ENCODE results near the gene CASP8.

DNA sequence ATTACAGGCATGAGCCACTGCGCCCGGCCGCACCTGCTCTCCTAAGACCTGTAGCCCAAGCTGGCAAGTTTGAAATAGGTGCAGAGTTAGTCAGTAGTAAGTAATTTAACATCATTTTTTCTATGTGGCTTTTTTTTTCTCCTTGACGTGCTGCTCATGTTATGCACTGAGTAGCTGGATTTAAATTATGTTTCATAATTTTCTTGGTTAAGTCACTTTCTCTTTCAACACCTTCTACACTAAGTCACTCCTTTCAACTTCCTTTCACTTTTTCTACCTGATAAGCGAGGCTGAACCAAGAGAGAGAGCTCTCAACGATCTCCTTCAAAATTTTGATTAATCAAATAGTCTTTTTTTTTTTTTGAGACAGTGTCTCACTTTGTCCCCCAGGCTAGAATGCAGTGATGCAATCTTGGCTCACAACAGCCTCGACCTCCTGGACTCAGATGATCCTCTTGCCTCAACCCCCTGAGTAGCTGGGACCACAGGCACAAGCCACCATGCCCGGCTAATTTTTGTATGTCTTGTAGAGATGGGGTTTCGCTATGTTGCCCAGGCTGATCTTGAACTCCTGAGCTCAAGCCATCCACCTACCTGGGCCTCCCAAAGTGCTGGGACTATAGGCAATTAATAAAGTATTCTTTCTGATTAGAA is 13.1 kb downstream of the CASP8 start:
- TF ChIP-seq, protein P1, sequence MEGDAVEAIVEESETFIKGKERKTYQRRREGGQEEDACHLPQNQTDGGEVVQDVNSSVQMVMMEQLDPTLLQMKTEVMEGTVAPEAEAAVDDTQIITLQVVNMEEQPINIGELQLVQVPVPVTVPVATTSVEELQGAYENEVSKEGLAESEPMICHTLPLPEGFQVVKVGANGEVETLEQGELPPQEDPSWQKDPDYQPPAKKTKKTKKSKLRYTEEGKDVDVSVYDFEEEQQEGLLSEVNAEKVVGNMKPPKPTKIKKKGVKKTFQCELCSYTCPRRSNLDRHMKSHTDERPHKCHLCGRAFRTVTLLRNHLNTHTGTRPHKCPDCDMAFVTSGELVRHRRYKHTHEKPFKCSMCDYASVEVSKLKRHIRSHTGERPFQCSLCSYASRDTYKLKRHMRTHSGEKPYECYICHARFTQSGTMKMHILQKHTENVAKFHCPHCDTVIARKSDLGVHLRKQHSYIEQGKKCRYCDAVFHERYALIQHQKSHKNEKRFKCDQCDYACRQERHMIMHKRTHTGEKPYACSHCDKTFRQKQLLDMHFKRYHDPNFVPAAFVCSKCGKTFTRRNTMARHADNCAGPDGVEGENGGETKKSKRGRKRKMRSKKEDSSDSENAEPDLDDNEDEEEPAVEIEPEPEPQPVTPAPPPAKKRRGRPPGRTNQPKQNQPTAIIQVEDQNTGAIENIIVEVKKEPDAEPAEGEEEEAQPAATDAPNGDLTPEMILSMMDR (IDR thresholded peaks at IDR 0.05; ENCODE audit: extremely low read depth in 1 of 2, insufficient read depth in 1 of 2, low read depth in 1 of 2, low read length in 2 of 2), result no peak
- no peak for TF ChIP-seq POLR2AphosphoS5 (IDR thresholded peaks at IDR 0.05; ENCODE audit: insufficient read depth, low read depth, low read length)
